Trophoblast cell (in vitro differentiated cells and primary cell): ENCODE measurements around the gene ABCG1.

ENCODE experiments used
- DNase-seq, 2 donors: peaks; one replicate each; pipeline ENCODE4 v3.0.0-alpha.2; 2016
- H2AFZ ChIP-seq: 2 replicates; pipeline ENCODE4 v1.6.1; 2013; ENCODE audit warnings: low read length, moderate library complexity, mild to moderate bottlenecking; ENCODE audit not compliant: insufficient read depth, poor library complexity
- H2AK5ac ChIP-seq: 2 replicates; pipeline ENCODE4 v1.6.1; 2013; ENCODE audit warnings: mild to moderate bottlenecking, low read length
- H2BK120ac ChIP-seq: 2 replicates; pipeline ENCODE4 v1.6.1; 2013; ENCODE audit warnings: low read length, mild to moderate bottlenecking, moderate library complexity; ENCODE audit not compliant: insufficient read depth, poor library complexity
- H2BK12ac ChIP-seq: 2 replicates; pipeline ENCODE4 v1.6.1; 2013; ENCODE audit warnings: mild to moderate bottlenecking, low read length, moderate library complexity
- H2BK5ac ChIP-seq: 2 replicates; pipeline ENCODE4 v1.6.1; 2013; ENCODE audit warnings: low read length, low read depth, moderate library complexity, mild to moderate bottlenecking; ENCODE audit not compliant: poor library complexity
- H3K14ac ChIP-seq: 2 replicates; pipeline ENCODE4 v1.6.1; 2013; ENCODE audit warnings: mild to moderate bottlenecking, low read length
- H3K18ac ChIP-seq: 2 replicates; pipeline ENCODE4 v1.6.1; 2013; ENCODE audit warnings: mild to moderate bottlenecking, low read length
- H3K23ac ChIP-seq: 2 replicates; pipeline ENCODE4 v1.6.1; 2013; ENCODE audit warnings: low read length
- H3K27ac ChIP-seq: 2 replicates; pipeline ENCODE4 v1.5.1; 2013; ENCODE audit warnings: low read depth, mild to moderate bottlenecking, inconsistent platforms, low read length, moderate library complexity
- H3K27me3 ChIP-seq: 2 replicates; pipeline ENCODE4 v1.6.1; 2013; ENCODE audit warnings: inconsistent platforms, mild to moderate bottlenecking, low read length, moderate library complexity; ENCODE audit not compliant: insufficient read depth
- H3K36me3 ChIP-seq, 2 experiments: 1 replicate in 1 of 2; 2 replicates in 1 of 2; pipeline ENCODE4 v1.6.1; 2013; ENCODE audit warnings: low read length in 2 of 2, mild to moderate bottlenecking in 2 of 2, moderate library complexity in 1 of 2; ENCODE audit not compliant: insufficient read depth in 2 of 2, control insufficient read depth in 1 of 2
- H3K4ac ChIP-seq: 2 replicates; pipeline ENCODE4 v1.6.1; 2013; ENCODE audit warnings: low read depth, mild to moderate bottlenecking, low read length, moderate library complexity
- H3K4me1 ChIP-seq, 2 experiments: 1 replicate in 1 of 2; 2 replicates in 1 of 2; pipeline ENCODE4 v1.6.1; 2013; ENCODE audit warnings: low read length in 2 of 2, mild to moderate bottlenecking in 2 of 2, moderate library complexity in 1 of 2; ENCODE audit not compliant: insufficient read depth in 2 of 2, control insufficient read depth in 1 of 2
- H3K4me2 ChIP-seq: 2 replicates; pipeline ENCODE4 v1.6.1; 2013; ENCODE audit warnings: inconsistent platforms, mild to moderate bottlenecking, low read length, moderate library complexity
- H3K4me3 ChIP-seq: 2 replicates; pipeline ENCODE4 v1.5.1; 2013; ENCODE audit warnings: mild to moderate bottlenecking, low read depth, low read length, inconsistent platforms
- H3K79me1 ChIP-seq: one replicate; pipeline ENCODE4 v1.6.1; 2013; ENCODE audit warnings: low read length
- H3K79me2 ChIP-seq: 2 replicates; pipeline ENCODE4 v1.6.1; 2013; ENCODE audit warnings: low read length, mild to moderate bottlenecking; ENCODE audit not compliant: control insufficient read depth, insufficient read depth, poor library complexity
- H3K9ac ChIP-seq: 2 replicates; pipeline ENCODE4 v1.6.1; 2013; ENCODE audit warnings: mild to moderate bottlenecking, low read length
- H3K9me3 ChIP-seq: 2 replicates; pipeline ENCODE4 v1.6.1; 2013; ENCODE audit warnings: low read depth, mild to moderate bottlenecking, control low read depth, inconsistent platforms, low read length; ENCODE audit not compliant: insufficient read depth
- H4K12ac ChIP-seq: 2 replicates; pipeline ENCODE4 v1.6.1; 2013; ENCODE audit warnings: low read depth, mild to moderate bottlenecking, low read length, moderate library complexity
- H4K8ac ChIP-seq: 2 replicates; pipeline ENCODE4 v1.6.1; 2013; ENCODE audit warnings: low read depth, mild to moderate bottlenecking, low read length, moderate library complexity
- H4K91ac ChIP-seq: one replicate; pipeline ENCODE4 v1.6.1; 2013; ENCODE audit warnings: low read depth, mild to moderate bottlenecking, low read length, moderate library complexity
- WGBS: extraction: QIAGEN DNeasy Blood & Tissue Kit; methylation state at CpG from one replicate; pipeline ENCODE4 v1.1.7; 2013; ENCODE audit warnings: missing lambda C conversion rate; ENCODE audit not compliant: insufficient read length, insufficient coverage; ENCODE audit errors: extremely low coverage; 5-methylcytosine and 5-hydroxymethylcytosine counted together

ABCG1 gene

DNA sequence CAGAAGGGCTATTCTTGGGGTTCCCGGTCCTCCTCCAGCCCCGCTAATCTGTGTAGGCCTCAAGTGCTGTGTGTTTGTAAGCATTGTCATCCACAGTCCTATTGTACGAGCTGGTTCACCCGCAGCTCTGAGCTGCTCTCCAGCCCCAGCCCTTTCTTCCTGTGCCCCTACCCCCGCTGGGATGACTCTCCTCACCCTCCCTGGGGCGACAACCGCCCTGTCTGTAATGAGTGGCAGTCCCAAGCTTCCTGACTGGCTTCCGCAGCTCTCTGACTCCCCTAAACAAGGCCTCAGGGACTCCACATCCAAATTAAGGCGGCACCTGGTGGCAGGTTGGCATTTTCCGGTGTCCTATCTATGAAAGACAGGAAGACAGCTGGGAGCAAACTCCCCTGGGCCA, 50.4 kb downstream of the ABCG1 start:
- WGBS, result no CpG with 5 or more reads among the region's 10 CpGs

DNA sequence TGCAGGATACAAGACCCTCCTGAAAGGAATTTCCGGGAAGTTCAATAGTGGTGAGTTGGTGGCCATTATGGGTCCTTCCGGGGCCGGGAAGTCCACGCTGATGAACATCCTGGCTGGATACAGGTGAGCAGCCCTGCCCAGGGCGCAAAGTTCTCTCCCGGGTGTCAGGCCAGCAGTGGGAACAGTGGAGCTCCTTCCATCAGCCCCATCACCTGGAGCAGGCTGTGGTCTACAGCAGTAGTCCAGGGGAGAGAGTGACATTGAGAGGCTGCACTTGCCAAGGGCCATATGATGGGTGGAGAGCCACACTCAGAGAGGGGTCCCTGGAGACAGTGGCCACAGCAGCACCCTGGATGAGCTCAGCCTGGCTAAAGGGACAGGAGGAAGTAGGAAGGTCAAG, 52.1 kb downstream of the ABCG1 start:
- H3K18ac ChIP-seq, result no peak overlapping the region
- no peak overlapping the region for H3K14ac ChIP-seq
- H2BK12ac ChIP-seq, result no peak overlapping the region
- no peak overlapping the region for H3K23ac ChIP-seq
- peaks cover 4% of the 10 kb centered on the region for H3K9me3 ChIP-seq
- no peak overlapping the region for H2BK5ac ChIP-seq
- H3K4me2 ChIP-seq, result no peak overlapping the region
- no peak overlapping the region for H2BK120ac ChIP-seq
- H3K27ac ChIP-seq, result no peak overlapping the region
- no peaks in the 10 kb centered on the region for H3K27me3 ChIP-seq
- no peaks in the 10 kb centered on the region for H3K79me2 ChIP-seq
- no peak overlapping the region for H3K4me3 ChIP-seq
- H2AFZ ChIP-seq, result no peak overlapping the region
- H4K91ac ChIP-seq, result no peak overlapping the region
- H3K4ac ChIP-seq, result no peak overlapping the region
- H4K12ac ChIP-seq, result no peak overlapping the region
- no peaks in the 10 kb centered on the region for H3K4me1 ChIP-seq
- H3K36me3 ChIP-seq, result no peaks in the 10 kb centered on the region
- DNase-seq, result no peak
- H3K79me1 ChIP-seq, result no peaks in the 10 kb centered on the region
- no peak overlapping the region for H2AK5ac ChIP-seq
- no peak overlapping the region for H3K9ac ChIP-seq
- no peak overlapping the region for H4K8ac ChIP-seq
- no CpG with 5 or more reads among the region's 6 CpGs for WGBS

More for the DNA sequence above, 50.4 kb downstream of the ABCG1 start:
- Histone ChIP-seq H3K23ac (no peak overlapping the region), H4K12ac (no peak overlapping the region), H3K18ac (no peak overlapping the region), H3K4ac (no peak overlapping the region), H2BK120ac (no peak overlapping the region), H2BK5ac (no peak overlapping the region), H3K4me3 (no peak overlapping the region), H3K79me1 (no peaks in the 10 kb centered on the region), H4K91ac (no peak overlapping the region), H3K79me2 (no peaks in the 10 kb centered on the region), H3K9ac (no peak overlapping the region), H2AFZ (no peak overlapping the region), H3K27me3 (no peaks in the 10 kb centered on the region), H2BK12ac (no peak overlapping the region), H3K4me2 (no peak overlapping the region), H4K8ac (no peak overlapping the region), H3K4me1 (no peaks in the 10 kb centered on the region), H3K36me3 (no peaks in the 10 kb centered on the region), H3K14ac (no peak overlapping the region), H3K27ac (no peak overlapping the region), H3K9me3 (peaks cover 4% of the 10 kb centered on the region), H2AK5ac (no peak overlapping the region)
- peak in 1 of 2 donors; percentile 52 for DNase-seq

DNA sequence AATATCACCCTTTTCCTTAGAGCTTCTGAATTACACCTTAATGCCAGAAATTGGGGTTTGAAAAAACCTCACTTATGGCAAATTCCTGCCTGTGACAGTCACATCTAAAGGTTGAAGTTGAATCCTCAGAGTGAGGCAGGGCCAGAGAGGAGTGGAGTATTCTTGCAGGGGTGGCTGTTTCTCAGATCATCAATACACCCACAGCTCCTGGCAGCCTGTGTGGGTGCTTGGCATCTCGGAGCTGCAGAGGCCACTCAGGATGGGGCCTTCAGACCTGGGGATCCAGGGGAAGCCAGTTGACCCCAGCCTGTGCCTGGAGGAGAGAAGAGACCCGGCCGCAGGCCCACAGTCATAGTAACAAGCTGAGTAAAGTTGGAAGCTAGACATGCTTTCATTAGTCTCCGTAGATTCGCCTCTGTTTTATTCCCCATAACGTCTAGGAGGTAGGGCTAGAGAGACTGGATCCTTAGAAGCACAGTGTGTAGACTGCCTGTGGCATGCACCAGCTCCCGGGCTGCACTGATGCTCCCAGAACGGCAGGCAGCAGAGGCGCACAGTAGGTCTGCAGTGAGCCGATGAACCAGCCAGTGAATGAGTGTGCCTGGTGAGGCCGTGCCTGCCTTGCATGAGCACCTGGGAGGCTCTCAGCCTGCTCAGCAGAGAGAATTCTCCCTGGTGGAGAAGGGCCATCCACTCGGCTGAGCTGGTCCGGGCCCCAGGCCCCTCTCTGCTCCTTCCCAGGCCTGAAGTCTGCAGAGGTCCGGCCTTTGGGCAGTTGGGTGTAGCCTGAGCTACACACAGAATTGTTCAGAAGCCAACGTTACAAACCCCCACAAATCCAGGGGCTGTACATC, 53.4 kb downstream of the ABCG1 start:
- Histone ChIP-seq H3K36me3 (no peaks in the 10 kb centered on the region), H3K9me3 (peaks cover 3% of the 10 kb centered on the region), H2BK120ac (no peak overlapping the region), H2AFZ (no peak overlapping the region), H3K23ac (no peak overlapping the region), H3K4me1 (no peaks in the 10 kb centered on the region), H4K12ac (no peak overlapping the region), H3K4me2 (no peak overlapping the region), H3K18ac (no peak overlapping the region), H3K79me2 (no peaks in the 10 kb centered on the region), H3K4ac (no peak overlapping the region), H2AK5ac (no peak overlapping the region), H4K91ac (no peak overlapping the region), H4K8ac (no peak overlapping the region), H3K27me3 (no peaks in the 10 kb centered on the region), H2BK12ac (no peak overlapping the region), H3K79me1 (no peaks in the 10 kb centered on the region), H3K4me3 (no peak overlapping the region), H3K9ac (no peak overlapping the region), H3K27ac (no peak overlapping the region), H2BK5ac (no peak overlapping the region), H3K14ac (no peak overlapping the region)
- no peak for DNase-seq
- no CpG with 5 or more reads among the region's 15 CpGs for WGBS

DNA sequence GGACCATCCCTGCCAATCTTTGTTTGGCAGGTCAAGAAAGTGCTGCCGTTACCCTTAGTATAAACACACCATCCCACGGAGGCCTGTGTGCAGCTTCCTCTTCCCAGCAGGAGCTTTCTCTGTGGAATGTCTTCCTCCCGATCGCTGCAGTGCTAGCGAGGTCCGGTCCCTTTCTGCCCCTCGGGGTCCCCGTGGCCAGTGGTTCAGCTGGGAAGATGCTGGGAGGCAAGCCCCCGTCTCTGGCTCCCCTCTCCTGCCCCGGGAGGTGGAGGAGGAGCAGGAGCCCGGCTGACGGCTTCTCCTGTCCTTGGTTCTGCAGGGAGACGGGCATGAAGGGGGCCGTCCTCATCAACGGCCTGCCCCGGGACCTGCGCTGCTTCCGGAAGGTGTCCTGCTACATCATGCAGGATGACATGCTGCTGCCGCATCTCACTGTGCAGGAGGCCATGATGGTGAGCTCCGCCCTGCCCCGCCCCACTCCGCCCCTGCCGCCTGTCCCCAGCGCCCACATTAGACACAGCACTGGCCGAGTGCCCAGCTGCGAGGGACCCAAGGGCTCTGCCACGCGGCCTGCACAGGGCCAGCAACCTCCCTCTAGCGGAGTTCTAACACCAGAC, 54.2 kb downstream of the ABCG1 start:
- Histone ChIP-seq H3K18ac (no peak overlapping the region), H3K14ac (no peak overlapping the region), H2BK12ac (no peak overlapping the region), H2AFZ (no peak overlapping the region), H3K4me1 (no peaks in the 10 kb centered on the region), H3K36me3 (no peaks in the 10 kb centered on the region), H2AK5ac (no peak overlapping the region), H4K12ac (no peak overlapping the region), H3K27ac (no peak overlapping the region), H3K4me3 (no peak overlapping the region), H3K23ac (no peak overlapping the region), H2BK120ac (no peak overlapping the region), H4K8ac (no peak overlapping the region), H3K79me2 (no peaks in the 10 kb centered on the region), H4K91ac (no peak overlapping the region), H3K9ac (no peak overlapping the region), H3K9me3 (peaks cover 3% of the 10 kb centered on the region), H3K27me3 (no peaks in the 10 kb centered on the region), H3K4ac (no peak overlapping the region), H3K79me1 (no peaks in the 10 kb centered on the region), H3K4me2 (no peak overlapping the region), H2BK5ac (no peak overlapping the region)
- no peak for DNase-seq
- WGBS, result no CpG with 5 or more reads among the region's 29 CpGs
